Thyroid gland (tissue), 4 donors: ENCODE measurements around the gene MAMDC4. TPM values are rescaled to one million over a fixed set of nuclear protein-coding genes. Genes with fewer than 3 reads are reported as not detected.

Experiments used
- DNase-seq, 2 donors: peaks; one replicate each; pipeline ENCODE4 v3.0.0-alpha.2; 2019
- H3K27ac ChIP-seq, 3 donors: fragments of 200-600 bp; sonication (generic); 1 replicate in 2 of 3; 2 replicates in 1 of 3; pipeline ENCODE4 v1.5.1; 2016 to 2019; ENCODE audit warnings: mild to moderate bottlenecking in 1 of 3, moderate library complexity in 1 of 3
- H3K27me3 ChIP-seq: fragments of 200-600 bp; sonication (generic); one replicate; pipeline ENCODE4 v1.5.1; 2019
- H3K36me3 ChIP-seq, 2 donors: fragments of 200-600 bp; sonication (generic); one replicate each; pipeline ENCODE4 v1.5.1; 2016 to 2019
- H3K4me1 ChIP-seq, 2 donors: fragments of 200-600 bp; sonication (generic); one replicate each; pipeline ENCODE4 v1.5.1; 2017 to 2019
- H3K4me3 ChIP-seq, 3 donors: fragments of 200-600 bp; sonication (generic); replicated peaks in 1 of 3; 1 replicate in 2 of 3; 2 replicates in 1 of 3; pipeline ENCODE4 v1.5.1; 2016; ENCODE audit warnings: mild to moderate bottlenecking in 1 of 3
- H3K9me3 ChIP-seq: fragments of 200-600 bp; sonication (generic); one replicate; pipeline ENCODE4 v1.5.1; 2017
- CTCF ChIP-seq, 6 experiments: fragments of 200-600 bp in 3 of 6; fragments of 450-650 bp in 3 of 6; sonication (generic) in 3 of 6; IDR thresholded peaks; one replicate each; pipeline ENCODE4 v1.5.1; 2016 to 2019; ENCODE audit warnings: antibody characterized with exemption in 6 of 6, mild to moderate bottlenecking in 2 of 6, inconsistent platforms in 1 of 6, moderate library complexity in 1 of 6
- POLR2A ChIP-seq, 2 donors: fragments of 450-650 bp; IDR thresholded peaks; one replicate each; pipeline ENCODE4 v1.6.1; 2017; ENCODE audit warnings: antibody characterized with exemption in 2 of 2, mild to moderate bottlenecking in 2 of 2, moderate library complexity in 1 of 2
- WGBS, 2 donors: methylation state at CpG; one replicate each; pipeline ENCODE4 v1.1.5; 2017; 5-methylcytosine and 5-hydroxymethylcytosine counted together
- intact Hi-C: fragments of 100-400 bp; cut with DNase I; formaldehyde crosslinking; loops from one replicate; pipeline ENCODE4 v1.15.1; 2023
- total RNA-seq, 4 donors: library from RNA; depleted of rRNA; stranded (reverse); fragments of >200 nt; gene quantifications; one replicate each; pipeline ENCODE4 v1.2.3, GENCODE V29; 2016

The MAMDC4 gene
- total RNA-seq, 4 donors from 2014 or later, result 4.1 to 20.4 (median 9.0) TPM

GRCh38 chr9:136854113-136854841, 2.1 kb downstream of the MAMDC4 start:
- H3K4me3 ChIP-seq, result no peak overlapping the region
- intact Hi-C loops, result no loop called here
- no peak for TF ChIP-seq CTCF (IDR thresholded peaks at IDR 0.05)
- H3K27ac ChIP-seq, result no peak overlapping the region
- no peak for DNase-seq
- H3K4me1 ChIP-seq, result peaks cover 15 to 24% of the 10 kb centered on the region in 2 donors
- H3K36me3 ChIP-seq, result peaks cover 7 to 10% of the 10 kb centered on the region in 2 donors
- no peaks in the 10 kb centered on the region for H3K27me3 ChIP-seq
- 80 to 90% methylated on average over 8 to 18 of the region's 30 CpGs for WGBS, 2 donors
- no peaks in the 10 kb centered on the region for H3K9me3 ChIP-seq

- TF ChIP-seq POLR2A (IDR thresholded peaks at IDR 0.05) (no peak), CTCF (IDR thresholded peaks at IDR 0.05) (no peak)
- no peaks in the 10 kb centered on the region for H3K27me3 ChIP-seq
- H3K27ac ChIP-seq, result no peak overlapping the region
- peaks cover 7 to 10% of the 10 kb centered on the region in 2 donors for H3K36me3 ChIP-seq
- no peaks in the 10 kb centered on the region for H3K9me3 ChIP-seq
- no peak overlapping the region for H3K4me3 ChIP-seq
- intact Hi-C loops, result no loop called here
- peaks cover 14 to 27% of the 10 kb centered on the region in 2 donors for H3K4me1 ChIP-seq
- 87 to 92% methylated on average over 5 to 15 of the region's 23 CpGs for WGBS, 2 donors
- no peak for DNase-seq
Observed at GRCh38 chr9:136854842-136855460, 2.8 kb downstream of the MAMDC4 start.

- Histone ChIP-seq H3K9me3 (no peaks in the 10 kb centered on the region), H3K27me3 (no peaks in the 10 kb centered on the region), H3K27ac (no peak overlapping the region), H3K4me1 (peaks cover 8 to 21% of the 10 kb centered on the region in 2 donors), H3K4me3 (no peak overlapping the region), H3K36me3 (peaks cover 7 to 8% of the 10 kb centered on the region in 2 donors)
- no peak for DNase-seq
- WGBS, 2 donors, result 73 to 92% methylated on average over 6 to 7 of the region's 26 CpGs
- TF ChIP-seq POLR2A (IDR thresholded peaks at IDR 0.05) (no peak), CTCF (IDR thresholded peaks at IDR 0.05) (no peak)
- intact Hi-C loops, result no loop called here
Observed at GRCh38 chr9:136855461-136856078, 3.4 kb downstream of the MAMDC4 start.

- no peak for DNase-seq
- H3K27me3 ChIP-seq, result no peaks in the 10 kb centered on the region
- peaks cover 3 to 5% of the 10 kb centered on the region in 2 donors for H3K36me3 ChIP-seq
- no peaks in the 10 kb centered on the region for H3K9me3 ChIP-seq
- intact Hi-C loops, result no loop called here
- peaks cover 8 to 18% of the 10 kb centered on the region in 2 donors for H3K4me1 ChIP-seq
- TF ChIP-seq POLR2A (IDR thresholded peaks at IDR 0.05) (no peak), CTCF (IDR thresholded peaks at IDR 0.05) (no peak)
- WGBS, 2 donors, result 59% methylated on average over 5 of the region's 15 CpGs; no CpG with 5 or more reads in 1 of the 2 donors
- H3K4me3 ChIP-seq, result no peak overlapping the region
- no peak overlapping the region for H3K27ac ChIP-seq
Observed at GRCh38 chr9:136856079-136856476, 3.9 kb downstream of the MAMDC4 start.
